T-helper 17 cell (primary cell): Measurements from ENCODE around the gene PARD6B. TPM values are rescaled to one million over a fixed set of nuclear protein-coding genes. Genes with fewer than 3 reads are reported as not detected.
A peak's percentile ranks its signal among the peaks of the same experiment; 100 is the strongest.

Experiments used
- ATAC-seq: fragments of 150-1000 bp; cut with Tn5 transposase; 2 replicates; pipeline ENCODE4 v1.10.0; 2021; ENCODE audit warnings: mild to moderate bottlenecking, moderate library complexity
- DNase-seq, 3 donors: peaks; one replicate each; pipeline versions ENCODE4 v3.0.0 to v3.0.0-alpha.2; 2020 to 2021
- H3K9me3 ChIP-seq: one replicate; pipeline ENCODE4 v1.7.0; 2013; ENCODE audit warnings: low read length, mild to moderate bottlenecking; ENCODE audit not compliant: control insufficient read depth, poor library complexity, severe bottlenecking
- H3K27ac Mint-ChIP-seq: one replicate; pipeline ENCODE4 v1.8.0; 2022; ENCODE audit warnings: mild to moderate bottlenecking, moderate library complexity, mixed read lengths
- H3K27me3 Mint-ChIP-seq: one replicate; pipeline ENCODE4 v1.8.0; 2022; ENCODE audit warnings: mixed read lengths
- H3K36me3 Mint-ChIP-seq: one replicate; pipeline ENCODE4 v1.8.0; 2022; ENCODE audit warnings: low read depth, mixed read lengths
- H3K4me1 Mint-ChIP-seq: one replicate; pipeline ENCODE4 v1.8.0; 2022; ENCODE audit warnings: mild to moderate bottlenecking, mixed read lengths
- H3K4me3 Mint-ChIP-seq: one replicate; pipeline ENCODE4 v1.8.0; 2022; ENCODE audit warnings: mild to moderate bottlenecking, moderate library complexity, mixed read lengths
- total RNA-seq, 4 donors: library from RNA in 2 of 4; stranded (reverse) in 2 of 4; gene quantifications; one replicate each; pipeline ENCODE4 v1.2.3 and lab custom pipeline; 2022 to 2026

The PARD6B gene
- total RNA-seq, 2 donors from 2014 or later, result 4.0 to 6.8 TPM

DNA sequence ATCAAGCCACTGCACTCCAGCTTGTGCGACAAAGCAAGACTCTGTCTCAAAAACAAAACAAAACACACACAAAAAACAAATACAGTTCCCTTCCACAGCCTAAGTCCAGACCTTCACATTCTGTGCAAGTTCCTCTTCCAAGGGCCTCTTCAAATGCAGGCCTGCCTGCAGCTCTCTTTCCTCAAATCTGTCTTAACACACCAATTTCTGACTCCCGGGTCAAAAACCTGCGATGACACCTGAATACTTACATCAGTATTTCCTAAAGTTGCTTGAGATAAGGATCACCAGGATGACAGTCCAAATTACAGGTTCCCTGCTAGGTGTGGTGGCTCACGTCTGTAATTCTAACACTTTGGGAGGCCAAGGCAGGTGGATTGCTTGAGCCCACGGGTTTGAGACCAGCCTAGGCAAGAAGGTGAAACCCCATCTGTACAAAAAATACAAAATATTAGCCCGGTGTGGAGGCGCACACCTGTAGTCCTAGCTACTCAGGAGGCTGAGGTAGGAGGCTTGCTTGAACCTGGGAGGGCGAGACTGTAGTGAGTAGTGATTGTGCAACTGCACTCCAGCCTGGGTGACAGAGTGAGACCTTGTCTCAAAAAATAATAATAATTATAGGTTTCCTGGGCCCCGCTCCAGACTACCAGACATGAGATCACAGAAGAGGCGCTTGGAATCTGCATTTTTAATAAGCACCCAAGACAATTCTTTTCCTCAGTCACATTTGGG, 8.8 kb upstream of the PARD6B start:
- H3K27ac Mint-ChIP-seq, result no peak overlapping the region
- no peak for DNase-seq
- no peaks in the 10 kb centered on the region for H3K4me1 Mint-ChIP-seq
- no peaks in the 10 kb centered on the region for H3K9me3 ChIP-seq
- H3K27me3 Mint-ChIP-seq, result peaks cover 12% of the 10 kb centered on the region
- H3K36me3 Mint-ChIP-seq, result no peaks in the 10 kb centered on the region
- H3K4me3 Mint-ChIP-seq, result no peak overlapping the region
- ATAC-seq, result no peak

DNA sequence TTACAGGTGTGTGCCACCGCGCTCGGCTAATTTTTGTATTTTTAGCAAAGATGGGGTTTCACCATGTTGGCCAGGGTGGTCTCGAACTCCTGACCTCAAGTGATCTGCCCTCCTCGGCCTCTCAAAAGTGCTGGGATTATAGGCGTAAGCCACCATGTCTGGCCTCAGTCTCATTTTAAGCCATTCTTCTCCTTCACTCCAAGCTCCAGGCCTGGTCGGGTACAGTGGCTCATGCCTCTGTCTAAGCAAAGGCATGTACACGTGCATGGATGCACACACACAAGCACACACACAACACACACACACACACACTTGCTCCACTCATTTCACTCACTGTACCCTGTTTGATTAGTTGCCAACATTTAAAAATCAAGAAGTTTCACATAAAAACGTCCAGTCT, 7.7 kb upstream of the PARD6B start:
- Mint-ChIP-seq H3K27ac (peak overlapping the region; percentile 6), H3K4me3 (no peak overlapping the region), H3K36me3 (no peaks in the 10 kb centered on the region), H3K4me1 (no peaks in the 10 kb centered on the region), H3K27me3 (peaks cover 5% of the 10 kb centered on the region)
- DNase-seq (no peak), ATAC-seq (no peak)
- H3K9me3 ChIP-seq, result no peaks in the 10 kb centered on the region

DNA sequence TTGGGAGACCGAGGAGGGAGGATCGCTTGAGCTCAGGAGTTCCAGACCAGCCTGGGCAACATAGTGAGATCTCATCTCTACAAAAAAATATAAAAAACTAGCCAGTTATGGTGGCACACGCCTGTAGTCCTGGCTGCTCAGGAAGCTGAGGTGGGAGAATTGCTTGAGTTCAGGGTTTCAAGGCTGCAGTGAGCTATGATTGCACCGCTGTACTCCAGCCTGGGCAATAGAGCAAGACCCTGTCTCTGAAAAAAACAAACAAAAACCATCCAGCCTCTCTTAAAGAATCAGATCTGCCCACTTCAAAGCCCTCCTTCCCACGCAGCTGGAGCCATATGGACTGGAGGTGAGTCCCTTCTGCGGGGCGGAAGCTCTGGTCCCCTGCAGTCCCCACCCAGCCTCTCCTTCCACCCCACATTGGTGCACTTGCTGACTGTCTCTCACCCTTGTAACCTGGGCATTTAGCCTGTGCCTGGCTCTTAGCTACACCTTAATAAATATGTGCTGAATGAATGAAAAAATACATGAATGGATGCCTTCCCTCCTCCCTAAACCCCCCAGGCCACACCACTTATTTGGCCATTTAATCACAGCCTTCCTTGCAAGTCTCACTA, 7.2 kb upstream of the PARD6B start:
- no peaks in the 10 kb centered on the region for H3K36me3 Mint-ChIP-seq
- ATAC-seq (no peak), DNase-seq (no peak)
- H3K4me3 Mint-ChIP-seq, result no peak overlapping the region
- no peak overlapping the region for H3K27ac Mint-ChIP-seq
- H3K4me1 Mint-ChIP-seq, result no peaks in the 10 kb centered on the region
- no peaks in the 10 kb centered on the region for H3K9me3 ChIP-seq
- H3K27me3 Mint-ChIP-seq, result peaks cover 5% of the 10 kb centered on the region

DNA sequence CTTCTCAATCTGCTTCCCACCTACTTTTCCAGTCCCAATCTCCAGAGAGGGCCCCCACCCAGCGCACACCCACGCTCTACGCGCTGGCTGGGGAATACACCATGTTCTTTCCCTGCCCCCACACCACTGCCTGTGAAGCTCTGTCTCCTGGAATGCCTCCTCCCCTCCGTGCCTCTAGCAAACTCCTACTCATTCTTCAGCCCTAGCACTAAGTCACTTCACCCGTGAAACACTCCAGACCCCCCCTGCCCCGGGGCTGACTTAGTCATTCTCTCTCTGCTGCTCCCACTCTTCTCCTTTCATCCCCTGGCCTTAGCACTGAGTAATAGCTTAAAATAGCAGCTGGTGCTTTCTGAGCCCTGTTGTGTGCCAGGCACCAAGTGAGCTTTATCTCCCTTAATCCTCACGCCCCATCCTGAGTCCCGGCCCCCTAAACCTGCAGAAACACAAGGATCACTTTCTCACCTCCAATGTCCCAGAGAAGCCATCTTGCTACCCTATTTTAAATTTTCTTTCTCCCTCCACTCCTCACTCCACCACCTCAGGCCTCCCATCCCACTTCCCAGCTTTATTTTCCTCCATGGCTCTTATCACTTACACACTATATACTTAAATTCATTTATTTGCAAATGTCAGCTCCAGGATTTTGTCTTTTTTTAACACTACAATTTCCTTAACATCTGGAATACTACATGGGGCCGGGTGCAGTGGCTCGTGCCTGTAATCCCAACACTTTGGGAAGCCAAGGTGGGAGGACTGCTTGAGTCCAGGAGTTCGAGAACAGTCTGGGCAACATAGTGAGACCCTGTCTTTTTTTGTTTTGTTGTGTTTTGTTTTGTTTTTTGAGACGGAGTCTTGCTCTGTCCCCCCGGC, 6.3 kb upstream of the PARD6B start:
- Mint-ChIP-seq H3K4me3 (no peak overlapping the region), H3K36me3 (no peaks in the 10 kb centered on the region), H3K27me3 (peaks cover under 1% of the 10 kb centered on the region), H3K27ac (no peak overlapping the region), H3K4me1 (no peaks in the 10 kb centered on the region)
- ATAC-seq (no peak), DNase-seq (no peak)
- no peaks in the 10 kb centered on the region for H3K9me3 ChIP-seq

DNA sequence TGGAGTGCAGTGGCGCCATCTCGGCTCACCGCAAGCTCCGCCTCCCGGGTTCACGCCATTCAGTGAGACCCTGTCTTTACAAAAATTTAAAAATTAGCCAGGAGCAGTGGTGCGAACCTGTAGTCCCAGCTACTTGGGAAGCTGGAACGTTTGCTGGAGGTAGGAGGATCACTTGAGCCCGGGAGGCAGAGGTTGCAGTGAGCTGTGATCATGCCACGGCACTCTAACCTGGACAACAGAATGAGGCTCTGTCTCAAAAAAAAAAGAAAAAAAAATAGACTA, 5.7 kb upstream of the PARD6B start:
- DNase-seq (no peak), ATAC-seq (no peak)
- Mint-ChIP-seq H3K36me3 (no peaks in the 10 kb centered on the region), H3K27me3 (no peaks in the 10 kb centered on the region), H3K27ac (no peak overlapping the region), H3K4me1 (no peaks in the 10 kb centered on the region), H3K4me3 (no peak overlapping the region)
- H3K9me3 ChIP-seq, result no peaks in the 10 kb centered on the region

DNA sequence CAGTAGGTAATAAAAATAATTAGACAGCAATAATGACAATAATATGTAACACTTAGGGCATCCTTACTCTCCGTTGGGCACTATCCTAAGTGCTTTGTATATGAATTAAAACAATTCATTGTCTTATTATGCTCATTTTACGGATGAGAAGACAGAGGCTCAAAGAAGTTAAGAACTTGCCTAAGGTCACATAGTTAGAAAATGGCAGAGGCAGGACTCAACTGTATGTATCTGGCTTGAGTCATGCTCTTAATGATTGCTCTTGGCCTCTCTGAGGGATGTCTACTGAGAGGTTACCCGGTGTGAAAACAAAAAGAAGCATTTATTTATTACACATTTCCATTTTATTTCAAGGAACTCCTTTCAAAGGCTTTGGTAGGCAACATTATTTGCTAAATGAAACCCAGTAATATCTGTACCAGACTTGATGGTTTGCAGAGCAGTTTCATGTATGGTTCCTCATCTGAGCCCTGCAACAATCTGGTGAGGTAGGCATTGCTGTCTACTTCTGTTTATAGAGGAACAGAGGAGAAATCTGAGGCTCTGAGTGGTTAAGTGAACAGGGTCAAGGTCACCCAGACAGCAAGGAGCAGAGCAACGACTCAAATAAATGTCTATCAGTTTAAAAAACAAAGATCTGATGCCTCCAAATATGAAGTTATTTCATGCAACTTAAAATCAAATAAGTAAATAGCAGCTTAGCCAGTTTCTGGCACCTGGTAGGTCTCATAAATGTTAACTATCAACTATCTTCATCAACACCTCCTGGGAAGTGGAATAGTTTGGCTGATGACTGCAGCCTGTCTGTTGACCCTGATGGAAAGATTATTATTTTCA, 4.2 kb upstream of the PARD6B start:
- H3K4me1 Mint-ChIP-seq, result peaks cover 3% of the 10 kb centered on the region
- H3K27ac Mint-ChIP-seq, result no peak overlapping the region
- H3K4me3 Mint-ChIP-seq, result no peak overlapping the region
- H3K9me3 ChIP-seq, result no peaks in the 10 kb centered on the region
- H3K36me3 Mint-ChIP-seq, result no peaks in the 10 kb centered on the region
- H3K27me3 Mint-ChIP-seq, result no peaks in the 10 kb centered on the region
- ATAC-seq (no peak), DNase-seq (no peak)

DNA sequence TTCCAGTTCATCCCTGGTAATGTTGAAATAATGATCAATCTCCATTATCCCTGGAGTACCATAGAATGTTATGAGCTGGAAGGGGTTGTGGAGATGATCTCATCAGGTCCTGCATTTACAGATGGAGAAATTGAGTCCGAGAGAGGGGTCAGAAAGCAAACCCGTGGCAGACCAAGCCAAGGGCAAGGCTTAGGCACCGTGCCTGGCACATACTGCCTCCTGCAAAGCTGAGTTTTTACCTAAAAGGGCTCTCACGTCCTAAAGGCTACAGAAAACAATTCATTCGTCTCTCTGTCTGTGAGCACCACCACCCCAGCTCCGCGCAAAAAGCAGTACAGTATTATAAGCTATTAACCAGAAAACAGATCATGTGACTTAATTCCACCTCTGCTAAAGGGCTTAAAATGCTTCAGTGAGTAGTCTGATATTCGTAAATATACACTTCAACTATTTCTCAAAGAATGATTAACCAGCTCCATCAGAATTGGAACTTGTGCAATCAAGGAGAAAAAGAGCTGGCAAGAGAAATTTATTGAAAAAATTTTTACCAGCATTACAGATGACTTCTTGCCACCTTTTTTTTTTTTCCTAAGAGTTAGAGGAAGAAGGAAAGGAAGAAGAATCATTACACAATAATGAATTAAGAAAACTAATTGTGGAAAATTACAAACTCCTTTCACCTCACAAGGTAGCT, 3.4 kb upstream of the PARD6B start:
- Mint-ChIP-seq H3K27me3 (no peaks in the 10 kb centered on the region), H3K36me3 (no peaks in the 10 kb centered on the region)

DNA sequence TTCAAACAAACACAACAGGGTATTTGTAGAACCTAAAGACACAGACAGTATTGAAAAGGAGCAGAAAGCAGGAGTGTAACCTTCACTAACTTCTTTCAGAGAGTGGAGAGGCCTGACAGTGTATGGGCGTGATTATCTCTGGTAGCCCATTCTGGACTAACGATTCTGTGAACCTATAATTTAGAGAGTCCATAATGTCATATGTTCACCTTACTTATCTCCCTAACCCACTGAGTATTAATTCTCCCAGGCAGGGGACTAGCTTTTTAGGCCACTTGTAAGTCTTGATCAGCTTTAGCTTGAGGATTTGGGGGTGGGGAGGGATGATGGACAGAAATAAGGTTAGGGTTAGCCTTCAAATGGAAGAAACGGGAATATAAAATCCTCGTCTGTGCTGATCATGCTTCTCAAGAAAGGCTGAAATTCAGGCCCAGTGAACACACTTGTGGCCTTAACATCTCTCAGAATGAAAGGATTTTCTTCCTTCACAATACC, 2.8 kb upstream of the PARD6B start:
- Mint-ChIP-seq H3K27ac (no peak overlapping the region), H3K27me3 (no peaks in the 10 kb centered on the region)

More for the DNA sequence above, 3.4 kb upstream of the PARD6B start:
- no peak for ATAC-seq
- Mint-ChIP-seq H3K4me1 (peaks cover 10% of the 10 kb centered on the region), H3K27ac (no peak overlapping the region), H3K4me3 (no peak overlapping the region)
- H3K9me3 ChIP-seq, result no peaks in the 10 kb centered on the region
- DNase-seq, result no peak

DNA sequence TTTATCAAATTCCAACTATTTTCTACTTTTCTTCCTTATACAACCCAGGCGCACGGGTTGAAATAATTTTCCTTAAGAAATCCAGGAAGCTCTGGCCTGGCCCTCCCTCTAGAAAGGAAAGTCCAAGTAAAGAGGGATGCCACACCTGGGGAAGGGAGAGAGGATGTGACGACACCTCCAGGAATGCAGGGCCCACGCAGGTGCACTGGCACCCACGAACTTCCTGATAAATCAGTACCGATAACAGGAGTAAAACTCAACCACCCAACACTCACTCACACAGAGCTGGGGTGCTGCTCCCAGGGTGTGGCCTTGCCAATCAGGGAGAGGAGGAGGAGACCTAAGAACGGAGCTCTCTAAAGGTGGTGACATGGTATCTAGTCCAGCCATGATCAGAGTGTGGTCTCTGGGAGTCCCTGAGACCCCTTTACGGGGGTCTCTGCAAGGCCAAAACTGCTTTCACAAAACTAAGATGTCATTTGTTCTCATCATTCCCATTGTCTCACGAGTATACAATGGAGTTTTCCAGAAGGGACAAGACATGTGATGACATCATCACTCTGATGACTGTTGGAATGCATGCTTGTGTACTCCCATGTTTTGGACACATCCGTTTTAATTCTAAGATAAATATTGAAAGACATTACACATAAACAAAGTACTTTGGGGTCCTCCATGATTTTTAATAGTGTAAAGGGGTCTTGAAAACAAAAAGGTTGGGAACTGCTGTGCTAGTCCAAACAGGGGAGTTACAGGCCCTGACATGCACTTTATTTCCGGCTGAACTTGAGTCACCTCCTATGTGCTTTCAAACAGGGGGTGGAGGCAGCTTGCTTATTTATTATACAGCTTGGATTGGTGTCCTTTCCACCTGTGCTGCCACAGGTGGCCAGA, 2.2 kb upstream of the PARD6B start:
- Mint-ChIP-seq H3K27me3 (no peaks in the 10 kb centered on the region), H3K4me1 (peaks cover 12% of the 10 kb centered on the region), H3K4me3 (no peak overlapping the region), H3K36me3 (no peaks in the 10 kb centered on the region), H3K27ac (no peak overlapping the region)
- H3K9me3 ChIP-seq, result no peaks in the 10 kb centered on the region
- no peak for ATAC-seq
- no peak for DNase-seq

More for the DNA sequence above, 2.8 kb upstream of the PARD6B start:
- H3K4me3 Mint-ChIP-seq, result no peak overlapping the region
- ATAC-seq (no peak), DNase-seq (no peak)
- no peaks in the 10 kb centered on the region for H3K9me3 ChIP-seq
- no peaks in the 10 kb centered on the region for H3K36me3 Mint-ChIP-seq
- H3K4me1 Mint-ChIP-seq, result peaks cover 12% of the 10 kb centered on the region

DNA sequence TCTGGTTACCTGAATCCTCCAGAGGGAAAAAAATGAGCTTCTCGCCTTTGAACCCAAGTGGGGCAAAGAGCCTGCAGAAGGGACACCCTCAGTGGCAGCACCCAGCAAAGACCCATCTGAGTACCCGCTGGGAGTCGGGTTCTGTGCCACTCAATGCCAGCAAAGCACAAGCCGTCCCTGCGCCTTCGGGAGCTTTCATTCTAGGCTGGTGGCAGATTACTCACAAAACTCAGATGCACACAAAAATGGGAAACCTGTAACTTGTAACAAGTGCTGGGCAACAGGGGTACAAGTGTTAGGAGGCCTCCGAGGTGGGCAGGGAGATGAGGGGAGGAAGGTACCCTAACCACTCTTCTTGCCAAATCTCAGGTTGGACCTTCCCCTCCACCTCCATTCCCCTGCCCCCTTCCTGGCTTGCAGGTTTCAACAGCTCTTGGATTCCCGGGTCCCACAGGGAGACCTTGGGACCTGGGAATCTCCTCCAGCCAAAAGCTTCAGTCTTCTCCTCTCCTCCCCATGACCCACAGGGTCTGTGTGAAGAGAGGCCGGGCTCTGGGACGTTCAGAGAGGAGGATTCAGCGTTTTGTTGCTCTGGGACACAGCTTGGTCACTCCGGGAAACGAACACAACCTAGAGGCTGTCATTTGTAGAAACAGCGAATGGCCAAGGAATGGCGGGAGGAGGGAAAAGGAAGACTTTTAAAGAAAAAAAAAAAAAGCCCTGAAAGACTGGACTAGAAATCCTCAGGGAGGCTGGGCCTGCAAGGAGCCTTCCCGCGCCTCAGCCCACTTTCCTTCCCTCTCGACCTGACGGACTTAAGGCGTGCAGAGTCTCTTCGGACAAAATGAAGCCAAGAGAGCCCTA, 1.2 kb upstream of the PARD6B start:
- H3K36me3 Mint-ChIP-seq, result no peaks in the 10 kb centered on the region
- no peak for DNase-seq
- H3K4me3 Mint-ChIP-seq, result peak overlapping the region; percentile 88
- no peak for ATAC-seq
- no peaks in the 10 kb centered on the region for H3K9me3 ChIP-seq
- no peaks in the 10 kb centered on the region for H3K27me3 Mint-ChIP-seq
- no peak overlapping the region for H3K27ac Mint-ChIP-seq
- H3K4me1 Mint-ChIP-seq, result peaks cover 14% of the 10 kb centered on the region

DNA sequence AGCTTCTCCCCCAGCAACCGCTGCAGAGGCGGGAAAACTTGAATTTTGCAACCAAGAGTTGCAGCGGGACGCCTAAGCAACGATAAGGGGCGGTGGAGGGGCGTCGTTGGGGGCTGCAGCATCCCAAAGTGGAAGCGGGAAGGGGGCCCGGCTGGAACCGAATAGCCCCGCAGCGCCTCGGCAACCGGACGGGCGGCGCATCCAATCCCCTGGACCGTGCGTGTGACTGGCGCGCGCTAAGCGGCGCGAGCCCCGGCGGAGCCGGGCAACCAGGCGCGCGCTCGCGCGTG, 670 bp upstream of the PARD6B start:
- Mint-ChIP-seq H3K27ac (no peak overlapping the region), H3K36me3 (no peaks in the 10 kb centered on the region), H3K4me3 (peak overlapping the region; percentile 88), H3K27me3 (no peaks in the 10 kb centered on the region), H3K4me1 (peaks cover 15% of the 10 kb centered on the region)
- DNase-seq (no peak), ATAC-seq (no peak)
- no peaks in the 10 kb centered on the region for H3K9me3 ChIP-seq
